ENCODE measurements around the gene MYBPC2. TPM values are rescaled to one million over a fixed set of nuclear protein-coding genes. Genes with fewer than 3 reads are reported as not detected.

Gene MYBPC2
- total and polyA plus RNA-seq, 9 of the 15 experiments (the other 6 are each of a cell fraction or from before 2014, with no cell fraction given): 0.01 to 0.14 (median 0.04) TPM; not detected in 6

DNA sequence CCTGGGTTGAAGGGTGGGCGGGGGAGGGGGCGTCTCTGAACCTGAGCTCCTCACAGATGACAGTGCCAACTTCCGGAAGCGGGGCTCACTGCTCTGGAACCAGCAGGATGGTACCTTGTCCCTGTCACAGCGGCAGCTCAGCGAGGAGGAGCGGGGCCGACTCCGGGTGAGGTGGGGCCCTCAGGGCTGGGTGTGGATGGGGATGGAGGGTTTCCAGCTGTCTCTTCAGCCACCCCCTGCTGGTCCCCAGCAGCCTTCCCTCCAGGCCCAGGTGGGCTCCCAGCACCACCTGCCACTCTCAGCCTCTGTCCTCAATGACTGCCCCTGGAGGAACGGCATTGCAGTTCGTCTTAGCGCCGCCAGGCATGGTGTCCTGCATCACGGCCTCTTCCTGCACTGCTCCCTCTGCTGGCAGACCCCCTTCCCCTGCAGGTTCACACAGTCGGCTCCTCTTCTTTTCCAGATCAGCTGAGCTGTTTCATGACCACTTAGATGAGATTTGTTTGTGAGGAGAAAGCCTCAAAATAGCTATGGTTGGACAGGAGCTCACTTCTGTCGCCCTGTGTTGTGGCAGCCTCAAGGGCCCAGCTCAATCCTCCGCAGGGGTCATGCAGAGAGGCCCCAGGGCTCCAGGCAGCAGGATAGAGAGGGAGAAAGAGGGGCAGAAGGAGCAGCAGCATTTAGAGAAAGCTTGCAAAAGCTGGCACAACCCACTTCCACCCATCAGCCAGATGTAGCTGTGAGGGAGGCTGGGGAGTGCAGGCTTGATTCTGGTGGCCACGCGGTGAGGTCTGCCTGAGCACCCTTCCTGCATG lies 46.4 kb downstream of the MYBPC2 start (continued):
- TF ChIP-seq, protein P1, sequence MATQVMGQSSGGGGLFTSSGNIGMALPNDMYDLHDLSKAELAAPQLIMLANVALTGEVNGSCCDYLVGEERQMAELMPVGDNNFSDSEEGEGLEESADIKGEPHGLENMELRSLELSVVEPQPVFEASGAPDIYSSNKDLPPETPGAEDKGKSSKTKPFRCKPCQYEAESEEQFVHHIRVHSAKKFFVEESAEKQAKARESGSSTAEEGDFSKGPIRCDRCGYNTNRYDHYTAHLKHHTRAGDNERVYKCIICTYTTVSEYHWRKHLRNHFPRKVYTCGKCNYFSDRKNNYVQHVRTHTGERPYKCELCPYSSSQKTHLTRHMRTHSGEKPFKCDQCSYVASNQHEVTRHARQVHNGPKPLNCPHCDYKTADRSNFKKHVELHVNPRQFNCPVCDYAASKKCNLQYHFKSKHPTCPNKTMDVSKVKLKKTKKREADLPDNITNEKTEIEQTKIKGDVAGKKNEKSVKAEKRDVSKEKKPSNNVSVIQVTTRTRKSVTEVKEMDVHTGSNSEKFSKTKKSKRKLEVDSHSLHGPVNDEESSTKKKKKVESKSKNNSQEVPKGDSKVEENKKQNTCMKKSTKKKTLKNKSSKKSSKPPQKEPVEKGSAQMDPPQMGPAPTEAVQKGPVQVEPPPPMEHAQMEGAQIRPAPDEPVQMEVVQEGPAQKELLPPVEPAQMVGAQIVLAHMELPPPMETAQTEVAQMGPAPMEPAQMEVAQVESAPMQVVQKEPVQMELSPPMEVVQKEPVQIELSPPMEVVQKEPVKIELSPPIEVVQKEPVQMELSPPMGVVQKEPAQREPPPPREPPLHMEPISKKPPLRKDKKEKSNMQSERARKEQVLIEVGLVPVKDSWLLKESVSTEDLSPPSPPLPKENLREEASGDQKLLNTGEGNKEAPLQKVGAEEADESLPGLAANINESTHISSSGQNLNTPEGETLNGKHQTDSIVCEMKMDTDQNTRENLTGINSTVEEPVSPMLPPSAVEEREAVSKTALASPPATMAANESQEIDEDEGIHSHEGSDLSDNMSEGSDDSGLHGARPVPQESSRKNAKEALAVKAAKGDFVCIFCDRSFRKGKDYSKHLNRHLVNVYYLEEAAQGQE (IDR thresholded peaks at IDR 0.05; ENCODE audit: borderline replicate concordance): peak; percentile 39; the same call in 1 of the 2 replicates
- TF ChIP-seq, protein P1 (CRISPR knock-in tag; IDR thresholded peaks at IDR 0.05; ENCODE audit: low read depth): no peak
- TF ChIP-seq ZNF347 (CRISPR knock-in tag; IDR thresholded peaks at IDR 0.05; ENCODE audit: low read depth) (no peak), HDAC1 (IDR thresholded peaks at IDR 0.05) (no peak), ZNF263 (CRISPR knock-in tag; IDR thresholded peaks at IDR 0.05; ENCODE audit: borderline replicate concordance) (peak; percentile 33; the same call in 1 of the 2 replicates), HNRNPH1 (optimal IDR thresholded peaks at IDR 0.05; ENCODE audit: low read depth, low read length) (no peak), CHCHD3 (CRISPR knock-in tag; IDR thresholded peaks at IDR 0.05) (no peak), NR4A1 (CRISPR knock-in tag; IDR thresholded peaks at IDR 0.05) (no peak), NR4A1 (tag; IDR thresholded peaks at IDR 0.05) (no peak), ZEB2 (IDR thresholded peaks at IDR 0.05) (no peak), IFI16 (CRISPR knock-in tag; IDR thresholded peaks at IDR 0.05) (no peak), SMAD2 (IDR thresholded peaks at IDR 0.05; ENCODE audit: low read depth, low read length) (no peak), NCOA2 (IDR thresholded peaks at IDR 0.05; ENCODE audit: partially characterized antibody in 2 of 2) (no peak), MYC (IDR thresholded peaks at IDR 0.05; ENCODE audit: low read depth, low read length) (no peak), MYC (CRISPR knock-in tag; IDR thresholded peaks at IDR 0.05; ENCODE audit: borderline replicate concordance, low read depth) (no peak), GABPB1 (CRISPR knock-in tag; IDR thresholded peaks at IDR 0.05) (peak; percentile 57; the same call in 1 of the 2 replicates)
- TF ChIP-seq, protein P2, sequence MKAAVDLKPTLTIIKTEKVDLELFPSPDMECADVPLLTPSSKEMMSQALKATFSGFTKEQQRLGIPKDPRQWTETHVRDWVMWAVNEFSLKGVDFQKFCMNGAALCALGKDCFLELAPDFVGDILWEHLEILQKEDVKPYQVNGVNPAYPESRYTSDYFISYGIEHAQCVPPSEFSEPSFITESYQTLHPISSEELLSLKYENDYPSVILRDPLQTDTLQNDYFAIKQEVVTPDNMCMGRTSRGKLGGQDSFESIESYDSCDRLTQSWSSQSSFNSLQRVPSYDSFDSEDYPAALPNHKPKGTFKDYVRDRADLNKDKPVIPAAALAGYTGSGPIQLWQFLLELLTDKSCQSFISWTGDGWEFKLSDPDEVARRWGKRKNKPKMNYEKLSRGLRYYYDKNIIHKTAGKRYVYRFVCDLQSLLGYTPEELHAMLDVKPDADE (conservative IDR thresholded peaks at IDR 0.05; ENCODE audit: control insufficient read depth, low read depth, low read length): no peak
- TF ChIP-seq, protein P3, sequence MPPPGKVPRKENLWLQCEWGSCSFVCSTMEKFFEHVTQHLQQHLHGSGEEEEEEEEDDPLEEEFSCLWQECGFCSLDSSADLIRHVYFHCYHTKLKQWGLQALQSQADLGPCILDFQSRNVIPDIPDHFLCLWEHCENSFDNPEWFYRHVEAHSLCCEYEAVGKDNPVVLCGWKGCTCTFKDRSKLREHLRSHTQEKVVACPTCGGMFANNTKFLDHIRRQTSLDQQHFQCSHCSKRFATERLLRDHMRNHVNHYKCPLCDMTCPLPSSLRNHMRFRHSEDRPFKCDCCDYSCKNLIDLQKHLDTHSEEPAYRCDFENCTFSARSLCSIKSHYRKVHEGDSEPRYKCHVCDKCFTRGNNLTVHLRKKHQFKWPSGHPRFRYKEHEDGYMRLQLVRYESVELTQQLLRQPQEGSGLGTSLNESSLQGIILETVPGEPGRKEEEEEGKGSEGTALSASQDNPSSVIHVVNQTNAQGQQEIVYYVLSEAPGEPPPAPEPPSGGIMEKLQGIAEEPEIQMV (tag; conservative IDR thresholded peaks at IDR 0.05; ENCODE audit: low read depth): no peak

All from K562 (cell line).